Endodermal cell (in vitro differentiated cells): Measurements from ENCODE around the gene KIF1A. TPM values are rescaled to one million over a fixed set of nuclear protein-coding genes. Genes with fewer than 3 reads are reported as not detected.

ENCODE experiments used
- DNase-seq: peaks from one replicate; pipeline ENCODE4 v3.0.0-alpha.2; 2017
- H3K27ac ChIP-seq: 2 replicates; pipeline ENCODE4 v1.5.1; 2013; ENCODE audit warnings: mild to moderate bottlenecking, low read depth, low read length, moderate library complexity
- H3K27me3 ChIP-seq: 2 replicates; pipeline ENCODE4 v1.6.1; 2013; ENCODE audit warnings: mild to moderate bottlenecking, low read length, moderate library complexity; ENCODE audit not compliant: insufficient read depth, control insufficient read depth, poor library complexity, severe bottlenecking
- H3K36me3 ChIP-seq: 2 replicates; pipeline ENCODE4 v1.7.0; 2013; ENCODE audit warnings: mild to moderate bottlenecking, low read length, moderate library complexity; ENCODE audit not compliant: control insufficient read depth, insufficient read depth
- H3K4me1 ChIP-seq: one replicate; pipeline ENCODE4 v1.7.0; 2013; ENCODE audit warnings: low read length; ENCODE audit not compliant: control insufficient read depth, insufficient read depth
- H3K4me3 ChIP-seq: 2 replicates; pipeline ENCODE4 v1.5.1; 2013; ENCODE audit warnings: mild to moderate bottlenecking, low read length, moderate library complexity
- H3K9ac ChIP-seq: 2 replicates; pipeline ENCODE4 v1.6.1; 2013; ENCODE audit warnings: mild to moderate bottlenecking, low read length, moderate library complexity; ENCODE audit not compliant: poor library complexity, severe bottlenecking; ENCODE audit errors: extremely low read depth
- H3K9me3 ChIP-seq: 2 replicates; pipeline ENCODE4 v1.6.1; 2013; ENCODE audit warnings: mild to moderate bottlenecking, low read length, moderate library complexity; ENCODE audit not compliant: control insufficient read depth
- H3K27ac Mint-ChIP-seq: 2 replicates; pipeline ENCODE4 v1.8.0; 2020; ENCODE audit warnings: mixed read lengths
- H3K27me3 Mint-ChIP-seq: 2 replicates; pipeline ENCODE4 v1.8.0; 2021; ENCODE audit warnings: mild to moderate bottlenecking, mixed read lengths; ENCODE audit not compliant: insufficient read depth
- H3K36me3 Mint-ChIP-seq: 2 replicates; pipeline ENCODE4 v1.8.0; 2020; ENCODE audit warnings: low read depth, mixed read lengths
- H3K4me1 Mint-ChIP-seq: 2 replicates; pipeline ENCODE4 v1.8.0; 2020; ENCODE audit warnings: mixed read lengths
- H3K4me3 Mint-ChIP-seq: 2 replicates; pipeline ENCODE4 v1.8.0; 2020; ENCODE audit warnings: mild to moderate bottlenecking, moderate library complexity, mixed read lengths
- H3K9me3 Mint-ChIP-seq: 2 replicates; pipeline ENCODE4 v1.8.0; 2020; ENCODE audit warnings: mild to moderate bottlenecking, mixed read lengths
- CTCF ChIP-seq: fragments of 200-600 bp; sonication (generic); conservative IDR thresholded peaks from 2 replicates; pipeline ENCODE4 v1.5.0; 2021; ENCODE audit warnings: antibody characterized with exemption, mild to moderate bottlenecking
- WGBS, 2 experiments: methylation state at CpG; one replicate each; pipeline versions ENCODE4 v1.1.5 to v1.1.7; 2013; ENCODE audit warnings: missing lambda C conversion rate in 2 of 2, mixed read lengths in 1 of 2; ENCODE audit not compliant: insufficient coverage in 1 of 2, insufficient read length in 1 of 2; 5-methylcytosine and 5-hydroxymethylcytosine counted together
- total RNA-seq, 2 donors: library from RNA; stranded (reverse); fragmentation: NEBNext Ultra II Directional in 1 of 2; extraction: Animal tissue kit (Norgen Biotek cat#: 25700) in 1 of 2; gene quantifications; 2 replicates in 1 of 2; 3 replicates in 1 of 2; pipeline ENCODE4 v1.2.1, GENCODE V29; 2021

Gene KIF1A
- total RNA-seq, 2 donors from 2014 or later: 58.8 to 83.1 TPM

- Histone ChIP-seq H3K9me3 (no peaks in the 10 kb centered on the region), H3K4me3 (no peak overlapping the region), H3K27ac (no peak overlapping the region), H3K27me3 (no peaks in the 10 kb centered on the region), H3K36me3 (no peaks in the 10 kb centered on the region), H3K4me1 (no peaks in the 10 kb centered on the region), H3K9ac (no peak overlapping the region)
- no peaks in the 10 kb centered on the region for H3K36me3 Mint-ChIP-seq
- no peaks in the 10 kb centered on the region for H3K9me3 Mint-ChIP-seq
- peaks cover 2% of the 10 kb centered on the region for H3K27me3 Mint-ChIP-seq
- DNase-seq: no peak
- WGBS, 2 experiments: 88 to 89% methylated on average over 10 of the region's 10 CpGs
- TF ChIP-seq CTCF: no peak
- H3K4me3 Mint-ChIP-seq: no peak overlapping the region
- H3K27ac Mint-ChIP-seq: no peak overlapping the region
- H3K4me1 Mint-ChIP-seq: no peaks in the 10 kb centered on the region
These were observed 112.2 kb downstream of the KIF1A start for GRCh38 chr2:240707821-240708220.

GRCh38 chr2:240707043-240707756, 112.8 kb downstream of the KIF1A start:
- Mint-ChIP-seq H3K4me3 (no peak overlapping the region), H3K36me3 (no peaks in the 10 kb centered on the region), H3K9me3 (no peaks in the 10 kb centered on the region), H3K4me1 (no peaks in the 10 kb centered on the region), H3K27me3 (peaks cover 2% of the 10 kb centered on the region), H3K27ac (no peak overlapping the region)
- Histone ChIP-seq H3K9ac (no peak overlapping the region), H3K4me1 (no peaks in the 10 kb centered on the region), H3K36me3 (no peaks in the 10 kb centered on the region), H3K9me3 (no peaks in the 10 kb centered on the region), H3K27ac (no peak overlapping the region), H3K4me3 (no peak overlapping the region), H3K27me3 (no peaks in the 10 kb centered on the region)
- TF ChIP-seq CTCF: no peak
- WGBS, 2 experiments: 84% methylated on average over 11 to 15 of the region's 15 CpGs
- no peak for DNase-seq

GRCh38 chr2:240705204-240705791, 114.7 kb downstream of the KIF1A start:
- Mint-ChIP-seq H3K9me3 (no peaks in the 10 kb centered on the region), H3K27me3 (peaks cover 2% of the 10 kb centered on the region), H3K4me3 (no peak overlapping the region), H3K4me1 (no peaks in the 10 kb centered on the region), H3K36me3 (no peaks in the 10 kb centered on the region), H3K27ac (no peak overlapping the region)
- Histone ChIP-seq H3K36me3 (no peaks in the 10 kb centered on the region), H3K27ac (no peak overlapping the region), H3K27me3 (no peaks in the 10 kb centered on the region), H3K9me3 (no peaks in the 10 kb centered on the region), H3K4me1 (no peaks in the 10 kb centered on the region), H3K4me3 (no peak overlapping the region), H3K9ac (no peak overlapping the region)
- DNase-seq: no peak
- no peak for TF ChIP-seq CTCF
- WGBS, 2 experiments: 91 to 93% methylated on average over 12 of the region's 12 CpGs
